Neural crest cell (in vitro differentiated cells): ENCODE data around the gene CASP1. TPM values are rescaled to one million over a fixed set of nuclear protein-coding genes. Genes with fewer than 3 reads are reported as not detected.

ENCODE experiments used
- DNase-seq: peaks from one replicate; pipeline ENCODE4 v3.0.0; 2021; ENCODE audit warnings: low read depth, mixed read lengths, low spot score
- H3K27ac Mint-ChIP-seq: one replicate; pipeline ENCODE4 v1.8.0; 2021; ENCODE audit warnings: mild to moderate bottlenecking, mixed read lengths; ENCODE audit not compliant: unreplicated experiment
- H3K27me3 Mint-ChIP-seq: 2 replicates; pipeline ENCODE4 v1.8.0; 2021; ENCODE audit warnings: low read depth, mild to moderate bottlenecking, mixed read lengths
- H3K36me3 Mint-ChIP-seq: 2 replicates; pipeline ENCODE4 v1.8.0; 2021; ENCODE audit warnings: low read depth, mild to moderate bottlenecking, mixed read lengths
- H3K4me1 Mint-ChIP-seq: 2 replicates; pipeline ENCODE4 v1.8.0; 2021; ENCODE audit warnings: mixed read lengths
- H3K4me3 Mint-ChIP-seq: one replicate; pipeline ENCODE4 v1.8.0; 2021; ENCODE audit warnings: mild to moderate bottlenecking, mixed read lengths
- H3K9me3 Mint-ChIP-seq: 2 replicates; pipeline ENCODE4 v1.8.0; 2021; ENCODE audit warnings: mixed read lengths
- total RNA-seq: library from RNA; stranded (reverse); gene quantifications from 2 replicates; pipeline ENCODE4 v1.2.1, GENCODE V29; 2021
- TF ChIP-seq, protein P1 (sequence below): fragments of 200-600 bp; sonication (generic); conservative IDR thresholded peaks from 2 replicates; pipeline ENCODE4 v1.5.0; 2021; ENCODE audit warnings: antibody characterized with exemption, mild to moderate bottlenecking

CASP1 gene
- total RNA-seq, 1 donor from 2014 or later = not detected

DNA sequence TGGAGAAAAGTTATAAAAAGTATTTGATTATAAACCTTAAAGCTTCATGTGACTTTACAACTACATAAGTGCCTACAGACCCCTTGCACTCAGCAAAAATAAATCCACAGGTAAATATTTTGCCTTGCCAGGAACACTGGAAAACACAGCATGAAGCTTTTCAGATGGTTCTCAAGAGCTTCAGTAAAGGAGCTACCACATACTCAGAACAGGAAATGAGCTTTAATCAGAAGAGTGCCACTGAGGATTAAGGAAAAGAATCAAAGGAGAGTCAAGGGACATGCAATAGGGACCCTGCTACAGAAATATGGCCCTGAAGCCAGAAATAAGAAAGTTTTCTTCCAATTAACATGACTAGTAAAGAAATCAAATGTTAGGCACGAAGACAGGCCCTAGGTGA is 1.2 kb downstream of the CASP1 start:
- TF ChIP-seq, protein P1, sequence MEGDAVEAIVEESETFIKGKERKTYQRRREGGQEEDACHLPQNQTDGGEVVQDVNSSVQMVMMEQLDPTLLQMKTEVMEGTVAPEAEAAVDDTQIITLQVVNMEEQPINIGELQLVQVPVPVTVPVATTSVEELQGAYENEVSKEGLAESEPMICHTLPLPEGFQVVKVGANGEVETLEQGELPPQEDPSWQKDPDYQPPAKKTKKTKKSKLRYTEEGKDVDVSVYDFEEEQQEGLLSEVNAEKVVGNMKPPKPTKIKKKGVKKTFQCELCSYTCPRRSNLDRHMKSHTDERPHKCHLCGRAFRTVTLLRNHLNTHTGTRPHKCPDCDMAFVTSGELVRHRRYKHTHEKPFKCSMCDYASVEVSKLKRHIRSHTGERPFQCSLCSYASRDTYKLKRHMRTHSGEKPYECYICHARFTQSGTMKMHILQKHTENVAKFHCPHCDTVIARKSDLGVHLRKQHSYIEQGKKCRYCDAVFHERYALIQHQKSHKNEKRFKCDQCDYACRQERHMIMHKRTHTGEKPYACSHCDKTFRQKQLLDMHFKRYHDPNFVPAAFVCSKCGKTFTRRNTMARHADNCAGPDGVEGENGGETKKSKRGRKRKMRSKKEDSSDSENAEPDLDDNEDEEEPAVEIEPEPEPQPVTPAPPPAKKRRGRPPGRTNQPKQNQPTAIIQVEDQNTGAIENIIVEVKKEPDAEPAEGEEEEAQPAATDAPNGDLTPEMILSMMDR = no peak
- Mint-ChIP-seq H3K4me3 (no peak overlapping the region), H3K9me3 (peaks cover 2% of the 10 kb centered on the region), H3K4me1 (no peaks in the 10 kb centered on the region), H3K36me3 (no peaks in the 10 kb centered on the region), H3K27ac (no peak overlapping the region), H3K27me3 (no peaks in the 10 kb centered on the region)
- no peak for DNase-seq

DNA sequence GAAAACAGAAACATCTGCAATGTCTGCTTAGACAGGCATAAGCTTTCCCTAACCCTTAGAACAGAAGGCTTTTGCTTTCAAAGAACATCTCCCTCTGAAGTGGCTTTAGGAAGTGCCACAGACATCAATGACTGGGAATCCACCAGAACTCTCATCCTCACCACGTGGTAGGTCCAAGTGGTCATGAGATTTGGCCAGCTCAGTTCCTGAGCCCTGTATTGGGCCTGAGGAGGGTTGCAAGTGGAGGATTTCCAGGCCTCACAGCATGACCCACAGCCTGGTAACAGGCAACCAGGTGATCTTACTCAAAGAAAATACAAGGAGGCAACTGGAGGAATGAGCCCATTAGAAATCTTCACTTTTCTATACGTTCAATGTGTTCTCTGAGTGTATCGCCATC is 1.6 kb downstream of the CASP1 start:
- H3K27ac Mint-ChIP-seq = no peak overlapping the region
- TF ChIP-seq, protein P1 = no peak
- peaks cover 2% of the 10 kb centered on the region for H3K9me3 Mint-ChIP-seq
- H3K27me3 Mint-ChIP-seq = no peaks in the 10 kb centered on the region
- no peak for DNase-seq
- H3K4me3 Mint-ChIP-seq = no peak overlapping the region
- H3K4me1 Mint-ChIP-seq = no peaks in the 10 kb centered on the region
- no peaks in the 10 kb centered on the region for H3K36me3 Mint-ChIP-seq

DNA sequence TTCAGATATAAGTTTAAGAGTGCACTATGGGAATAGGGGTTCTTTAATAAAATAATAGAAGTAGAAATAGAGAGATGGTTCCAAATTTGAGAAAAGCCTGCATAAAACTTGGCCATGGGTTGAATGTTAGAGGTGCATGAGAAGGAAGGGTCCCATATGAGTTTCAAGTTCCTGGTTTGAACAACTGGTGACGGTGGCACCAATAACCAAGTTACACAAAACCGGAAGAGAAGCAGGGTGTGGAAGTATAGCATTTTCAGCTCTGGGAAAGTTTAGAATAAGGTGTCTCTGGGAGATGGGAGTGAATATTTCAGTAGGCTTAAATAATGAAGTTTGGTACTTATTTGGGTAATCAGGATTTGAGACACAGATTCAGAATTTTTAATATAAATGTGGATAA is 2.4 kb downstream of the CASP1 start:
- no peak for DNase-seq
- Mint-ChIP-seq H3K4me3 (no peak overlapping the region), H3K27ac (no peak overlapping the region), H3K27me3 (no peaks in the 10 kb centered on the region), H3K36me3 (no peaks in the 10 kb centered on the region), H3K4me1 (no peaks in the 10 kb centered on the region), H3K9me3 (peaks cover 2% of the 10 kb centered on the region)
- TF ChIP-seq, protein P1 = no peak

DNA sequence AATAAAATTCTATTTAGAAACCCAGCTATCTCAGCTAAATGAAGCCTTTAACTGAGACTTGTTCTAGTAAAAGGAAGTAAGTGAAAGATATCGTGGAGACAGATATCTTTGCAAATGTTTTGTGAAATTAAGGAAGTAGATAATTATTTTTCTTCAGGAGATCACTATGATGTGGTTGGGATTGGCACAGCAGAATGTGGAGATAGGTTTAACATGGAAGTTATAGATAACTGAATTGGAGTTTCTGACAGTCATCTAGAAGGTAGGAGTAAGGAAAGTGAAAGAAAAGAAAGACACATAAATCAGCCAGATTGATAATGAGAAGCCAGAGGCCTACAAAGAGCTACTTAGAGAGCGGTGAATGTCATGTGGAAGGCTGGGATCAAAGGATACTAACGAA is 7.3 kb downstream of the CASP1 start:
- no peaks in the 10 kb centered on the region for H3K36me3 Mint-ChIP-seq
- H3K27ac Mint-ChIP-seq = no peak overlapping the region
- no peaks in the 10 kb centered on the region for H3K4me1 Mint-ChIP-seq
- TF ChIP-seq, protein P1 = no peak
- H3K9me3 Mint-ChIP-seq = peaks cover 2% of the 10 kb centered on the region
- DNase-seq = no peak
- no peak overlapping the region for H3K4me3 Mint-ChIP-seq
- no peaks in the 10 kb centered on the region for H3K27me3 Mint-ChIP-seq

DNA sequence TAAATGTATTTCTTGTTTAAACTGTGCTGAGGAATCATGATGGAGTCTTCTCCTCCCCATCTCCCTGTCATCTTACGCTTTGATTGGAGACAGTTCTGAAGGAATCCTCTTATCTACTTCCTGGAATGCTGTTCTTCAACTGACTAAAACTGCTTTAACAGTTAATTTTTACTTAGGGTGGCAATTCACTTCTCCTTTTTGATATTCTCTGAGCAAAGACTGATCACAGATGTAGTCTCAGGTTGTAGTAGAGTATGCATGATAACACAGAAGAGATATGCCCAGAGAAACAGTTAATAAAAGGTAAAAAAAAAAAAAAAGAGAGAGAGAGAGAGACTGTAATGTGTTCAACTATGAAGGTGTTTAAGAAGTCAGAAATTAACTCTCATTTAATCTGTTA is 10.6 kb downstream of the CASP1 start:
- TF ChIP-seq, protein P1 = no peak
- Mint-ChIP-seq H3K9me3 (no peaks in the 10 kb centered on the region), H3K4me3 (no peak overlapping the region), H3K4me1 (no peaks in the 10 kb centered on the region), H3K27ac (no peak overlapping the region), H3K36me3 (no peaks in the 10 kb centered on the region), H3K27me3 (no peaks in the 10 kb centered on the region)
- DNase-seq = no peak

DNA sequence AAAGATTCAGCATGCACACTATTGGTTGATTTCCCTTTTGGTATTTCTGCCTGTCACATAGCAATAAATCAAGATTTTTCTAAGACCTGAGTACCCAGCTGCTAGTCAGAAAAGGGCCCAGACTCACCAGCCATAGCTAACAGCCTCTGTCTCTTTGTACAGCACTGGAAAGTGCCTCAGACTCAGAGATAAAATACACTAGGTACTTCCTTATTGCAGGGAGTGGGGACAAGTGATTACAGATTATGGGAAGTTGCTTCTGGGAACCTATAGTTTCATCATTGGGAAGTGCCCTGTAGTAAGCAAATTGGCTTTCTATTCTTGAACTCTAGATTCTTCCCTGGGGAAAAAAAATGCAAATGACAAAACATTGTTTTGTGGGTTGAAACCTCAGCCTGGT is 11.9 kb downstream of the CASP1 start, which contains the start of gene CASP5:
TSS of gene CASP5 (minus strand) at position 166 of the 400 bp plus-strand sequence. CDS start at position 134, 32 bp downstream.
- DNase-seq = no peak
- TF ChIP-seq, protein P1 = no peak
- H3K9me3 Mint-ChIP-seq = no peaks in the 10 kb centered on the region
- no peak within 1 kb of the TSS for H3K27ac Mint-ChIP-seq
- no peak within 1 kb of the TSS for H3K4me3 Mint-ChIP-seq
- H3K36me3 Mint-ChIP-seq = no peaks in the 10 kb centered on the region
- H3K27me3 Mint-ChIP-seq = no peaks in the 10 kb centered on the region
- no peaks in the 10 kb centered on the region for H3K4me1 Mint-ChIP-seq
